Brain pericyte (primary cell): ENCODE data around the gene CCR4.
"Not testable (repeated sequence)": the region's sequence is repeated elsewhere in the genome, so short reads cannot be mapped to it uniquely, and the experiment has no call there.

ENCODE experiments used
- DNase-seq: peaks from one replicate; pipeline ENCODE4 v3.0.0-alpha.2; 2012; ENCODE audit warnings: low read depth, low spot score

CCR4 gene

DNA sequence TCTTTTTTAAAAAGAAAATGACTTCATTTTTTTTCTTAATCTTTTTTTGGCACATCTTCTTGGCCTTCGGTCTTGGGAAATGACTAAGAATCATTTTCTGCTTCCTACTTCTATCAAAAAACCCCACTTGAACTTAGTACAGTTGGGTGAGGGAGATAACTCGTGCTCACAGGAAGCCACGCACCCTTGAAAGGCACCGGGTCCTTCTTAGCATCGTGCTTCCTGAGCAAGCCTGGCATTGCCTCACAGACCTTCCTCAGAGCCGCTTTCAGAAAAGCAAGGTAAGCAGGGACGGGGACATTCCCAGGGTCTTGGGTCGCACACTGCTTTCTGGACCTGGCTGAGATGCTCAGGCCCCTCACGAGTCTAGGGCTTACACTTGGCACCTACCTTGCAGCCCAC lies at the start of gene CCR4:
TSS of gene CCR4 (plus strand) at position 235 of the 402 bp plus-strand sequence. CDS start 1,779 bp downstream, outside the sequence.
- no peak for DNase-seq

GRCh38 chr3:32902887-32903371 lies 48.5 kb upstream of the CCR4 start:
- DNase-seq = not testable (repeated sequence)

GRCh38 chr3:32903953-32904352 lies 47.5 kb upstream of the CCR4 start:
- DNase-seq = no peak

DNA sequence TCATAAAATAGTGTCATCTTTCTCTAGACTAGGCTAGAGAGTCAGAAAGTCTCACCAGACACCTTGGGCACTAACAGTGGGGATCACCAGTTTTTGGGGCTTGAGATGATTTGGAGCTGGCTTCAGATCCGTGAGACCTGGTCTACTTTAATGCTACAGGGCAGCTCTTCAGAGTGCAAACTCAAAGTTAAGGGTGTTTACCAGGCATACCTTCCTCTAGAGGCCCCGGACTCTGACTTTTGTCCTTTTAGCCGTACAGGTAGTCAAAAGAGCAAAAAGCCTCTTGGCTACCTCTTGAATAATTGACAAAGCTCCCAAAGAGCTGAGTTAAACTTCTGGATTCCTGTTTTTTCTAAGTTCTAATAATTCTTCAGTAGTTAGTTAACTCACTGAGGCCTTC lies 41.4 kb upstream of the CCR4 start:
- no peak for DNase-seq

DNA sequence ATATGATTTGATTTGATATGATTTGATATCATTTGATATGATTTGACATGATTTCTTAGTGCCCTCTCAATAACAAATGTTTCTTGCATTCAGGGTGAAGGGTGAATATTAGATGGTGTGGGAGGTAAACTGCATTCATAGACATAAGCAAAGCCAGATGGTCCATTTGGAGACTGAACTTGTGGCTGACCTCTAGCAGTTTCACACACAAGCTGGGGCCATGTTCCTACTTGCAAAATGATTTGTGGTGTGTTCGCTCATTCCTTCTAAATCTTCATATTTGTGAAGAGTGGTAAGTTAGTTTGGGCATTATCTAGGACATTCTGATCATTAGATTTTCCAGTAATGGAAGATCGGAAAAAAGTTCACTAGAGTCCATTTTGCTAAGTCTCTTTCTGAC lies 40.5 kb upstream of the CCR4 start:
- DNase-seq = no peak

DNA sequence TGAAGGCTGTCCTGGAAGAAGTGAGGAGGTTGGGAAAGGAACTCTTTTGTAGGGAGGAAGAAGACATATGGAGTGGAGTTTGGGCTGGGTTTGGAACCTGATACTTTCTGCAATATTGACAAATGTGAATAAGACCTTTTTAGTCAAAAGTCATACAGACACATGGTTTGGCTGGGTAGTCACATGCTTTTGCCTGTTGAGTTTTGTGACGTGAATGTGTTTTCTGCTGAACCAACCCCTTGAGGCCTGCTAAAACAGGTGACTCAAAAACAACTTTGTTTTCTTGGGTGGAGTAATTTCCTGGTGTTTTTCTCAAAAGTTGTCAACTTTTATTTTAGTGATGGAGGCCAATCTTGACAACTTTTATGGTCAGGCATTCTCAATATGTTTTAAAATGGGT lies 39.4 kb upstream of the CCR4 start:
- DNase-seq = no peak

DNA sequence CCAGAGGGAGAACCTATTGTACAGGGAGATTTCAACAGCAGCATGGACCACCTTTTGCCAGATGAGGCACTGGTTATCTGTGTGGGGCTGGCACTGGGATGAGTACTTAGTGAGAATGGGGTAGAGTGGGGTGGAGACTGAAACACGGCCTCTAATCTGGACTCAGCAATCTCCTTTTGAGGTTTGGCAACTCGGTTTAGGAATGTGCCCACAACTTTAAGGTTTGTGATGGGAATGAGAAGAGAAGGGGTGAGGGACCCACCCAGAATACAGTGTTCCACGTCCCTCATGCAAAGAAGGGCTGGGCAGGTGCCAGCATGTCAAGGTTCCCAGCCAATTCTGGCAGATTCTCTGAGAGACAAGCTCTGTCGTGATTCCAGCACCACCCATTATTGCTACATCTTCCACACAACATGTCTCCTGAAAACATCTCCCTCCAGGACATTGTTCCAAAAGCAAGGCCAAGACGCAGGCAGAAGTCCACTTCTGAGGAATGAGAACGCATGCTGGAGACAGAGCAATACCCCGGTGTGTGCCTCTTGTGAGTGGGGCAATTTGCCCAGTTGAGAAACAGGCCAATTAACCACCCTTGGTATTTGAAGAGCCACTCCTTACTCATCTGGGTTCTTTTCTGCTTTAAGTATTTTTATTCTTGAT lies 37.5 kb upstream of the CCR4 start:
- DNase-seq = no peak

DNA sequence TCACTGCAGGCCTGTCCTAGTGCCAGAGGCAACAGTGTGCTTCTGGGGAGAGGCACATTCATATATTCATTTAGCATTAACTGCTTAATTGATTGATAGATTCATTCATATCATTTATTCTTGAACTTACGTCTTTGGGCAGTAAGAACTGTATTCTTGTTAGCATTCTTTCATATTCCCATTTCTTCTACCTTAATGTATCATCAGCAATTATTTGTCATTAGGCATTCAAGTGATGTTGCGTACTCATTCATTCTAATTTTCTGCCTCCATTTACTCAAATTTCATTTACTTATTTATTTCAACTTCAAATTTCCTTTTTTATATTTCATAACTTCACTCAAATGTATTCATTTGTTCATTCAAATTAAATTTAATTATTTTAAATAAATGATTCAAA lies 31.5 kb upstream of the CCR4 start:
- no peak for DNase-seq

DNA sequence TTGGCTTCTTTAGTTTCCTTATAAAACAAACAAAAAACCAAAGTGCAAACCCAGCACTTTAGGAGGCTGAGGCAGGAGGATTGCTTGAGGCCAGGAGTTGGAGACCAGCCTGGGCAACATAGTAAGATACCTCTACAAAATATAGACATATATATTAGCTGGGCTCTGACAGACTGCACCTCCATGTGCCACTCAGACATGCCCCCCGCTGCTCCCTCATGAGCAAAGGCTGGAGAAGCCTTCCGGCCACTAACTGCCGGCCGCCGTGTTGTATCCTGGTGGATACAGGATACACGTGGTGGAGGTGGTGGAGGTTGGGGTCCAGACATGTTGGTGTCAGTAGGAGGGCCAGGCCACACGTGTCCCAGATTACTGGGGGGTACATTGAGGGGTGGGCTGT lies 29.4 kb upstream of the CCR4 start:
- DNase-seq = no peak

- no peak for DNase-seq
Measured at GRCh38 chr3:32930161-32930560, 21.3 kb upstream of the CCR4 start.

DNA sequence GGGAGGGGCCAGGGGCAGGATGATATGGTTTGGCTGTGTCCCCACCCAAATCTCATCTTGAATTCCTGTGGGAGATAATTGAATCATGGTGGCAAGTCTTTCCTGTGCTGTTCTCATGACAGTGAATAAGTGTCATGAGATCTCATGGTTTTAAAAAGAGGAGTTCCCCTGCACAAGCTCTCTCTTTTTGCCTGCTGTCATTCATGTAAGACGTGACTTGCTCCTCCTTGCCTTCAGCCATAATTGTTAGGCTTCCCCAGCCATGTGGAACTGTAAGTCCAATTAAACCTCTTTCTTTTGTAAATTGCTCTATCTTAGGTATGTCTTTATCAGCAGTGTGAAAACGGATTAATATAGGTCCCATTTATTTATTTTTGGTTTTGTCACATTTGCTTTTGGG lies 20.2 kb upstream of the CCR4 start:
- not testable (repeated sequence) for DNase-seq

DNA sequence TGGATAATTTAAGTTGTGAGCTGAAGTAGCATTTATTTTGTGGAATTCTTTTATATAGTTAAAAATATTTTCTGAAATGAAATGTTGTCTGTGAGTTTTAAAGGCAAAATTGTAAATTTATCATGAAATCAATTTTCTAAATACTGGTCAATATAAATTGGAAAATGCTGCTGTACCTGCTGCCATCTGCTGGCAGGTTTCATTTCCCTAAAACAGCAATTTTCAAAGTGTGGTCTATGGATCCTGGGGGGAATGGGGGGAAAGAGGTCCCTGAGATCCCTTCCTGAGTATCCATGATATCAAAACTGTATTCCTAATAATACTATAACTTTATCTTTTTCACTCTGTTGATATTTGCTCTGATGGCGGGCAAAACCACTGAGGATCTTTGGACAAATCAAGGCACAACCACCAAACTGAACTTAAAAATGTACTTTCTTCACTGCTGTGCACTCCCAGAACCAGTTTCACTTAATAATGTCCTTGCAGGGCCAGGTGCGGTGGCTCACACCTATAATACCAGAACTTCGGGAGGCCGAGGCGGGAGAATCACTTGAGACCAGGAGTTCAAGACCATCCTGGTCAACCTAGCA lies 17.2 kb upstream of the CCR4 start:
- DNase-seq = no peak

DNA sequence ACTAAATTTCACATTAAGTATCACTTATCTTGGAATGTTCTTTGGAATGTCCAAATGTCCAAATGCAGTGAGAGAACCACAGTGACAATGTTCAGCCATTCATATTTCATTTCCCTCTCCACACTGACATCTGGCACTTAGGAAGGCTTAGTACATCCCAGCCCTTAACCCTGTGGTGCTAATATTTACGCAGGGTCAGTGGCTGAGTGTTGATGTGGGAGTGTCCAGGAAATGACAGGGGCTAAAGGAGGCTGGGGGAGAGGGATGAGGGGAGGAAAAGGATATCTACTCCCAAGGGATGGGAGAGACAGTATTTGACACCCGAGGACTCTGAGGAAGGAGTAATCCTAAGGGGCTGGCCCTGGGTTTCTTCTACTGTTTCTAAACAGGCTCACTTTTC lies 14.1 kb upstream of the CCR4 start:
- DNase-seq = no peak

- not testable (repeated sequence) for DNase-seq
Measured at GRCh38 chr3:32939531-32940284, 11.7 kb upstream of the CCR4 start.

- DNase-seq = no peak
Measured at GRCh38 chr3:32940726-32941125, 10.7 kb upstream of the CCR4 start.

DNA sequence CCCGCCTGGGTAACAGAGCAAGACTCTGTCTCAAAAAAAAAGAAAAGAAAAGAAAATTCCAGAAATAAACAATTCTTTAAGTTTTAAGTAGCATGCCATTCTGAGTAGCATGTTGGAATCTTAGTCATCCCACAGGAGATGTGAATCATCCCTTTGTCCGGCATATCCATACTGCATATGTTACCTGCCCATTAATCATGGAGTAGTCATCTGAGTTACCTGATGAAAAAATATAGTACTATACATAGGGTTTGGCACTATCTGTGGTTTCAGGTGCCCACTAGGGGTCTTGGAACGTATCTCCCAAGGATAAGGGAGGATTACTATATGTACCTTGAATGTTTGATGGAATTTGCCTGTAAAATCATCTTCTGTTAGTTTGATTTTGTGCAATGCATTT lies 6.3 kb upstream of the CCR4 start:
- no peak for DNase-seq

GRCh38 chr3:32945598-32945997 lies 5.8 kb upstream of the CCR4 start:
- DNase-seq = not testable (repeated sequence)

DNA sequence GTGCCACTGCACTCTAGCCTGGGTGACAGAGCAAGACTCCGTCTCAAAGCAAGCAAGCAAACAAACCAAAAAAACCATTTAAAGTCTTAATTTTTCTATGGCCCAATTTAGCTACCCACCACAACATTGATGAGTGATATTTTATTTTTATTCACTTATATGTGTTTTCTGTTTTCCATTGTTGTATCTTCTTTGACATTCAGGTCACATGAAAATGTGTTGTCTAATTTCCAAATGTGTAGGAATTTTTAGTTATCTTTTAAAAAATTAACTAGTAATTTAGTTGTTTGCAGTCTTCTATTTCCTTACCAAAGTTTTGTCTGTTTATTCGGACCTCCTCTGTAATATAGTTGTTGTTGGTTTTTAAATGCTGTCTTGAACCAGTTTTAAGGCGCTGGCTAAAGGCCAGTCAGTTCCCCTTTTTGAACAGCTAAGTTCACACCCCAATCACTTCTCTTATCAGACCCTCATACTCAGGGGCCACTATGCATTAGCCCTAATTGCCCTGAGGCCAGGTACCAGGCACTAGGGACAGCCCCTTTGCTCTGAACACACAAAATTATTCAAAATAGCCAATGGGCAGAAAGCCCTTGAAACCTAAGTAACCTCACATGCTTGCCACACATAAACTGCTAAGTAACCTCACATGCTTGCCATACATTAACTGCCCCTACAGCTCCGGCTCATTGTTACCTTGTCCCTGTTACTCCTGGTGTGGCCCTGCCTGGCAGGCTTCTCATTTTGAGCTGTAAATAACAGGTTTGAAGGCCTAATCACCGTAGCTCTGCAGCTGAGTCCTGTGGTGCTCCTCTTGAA lies 4.3 kb upstream of the CCR4 start:
- DNase-seq = no peak

DNA sequence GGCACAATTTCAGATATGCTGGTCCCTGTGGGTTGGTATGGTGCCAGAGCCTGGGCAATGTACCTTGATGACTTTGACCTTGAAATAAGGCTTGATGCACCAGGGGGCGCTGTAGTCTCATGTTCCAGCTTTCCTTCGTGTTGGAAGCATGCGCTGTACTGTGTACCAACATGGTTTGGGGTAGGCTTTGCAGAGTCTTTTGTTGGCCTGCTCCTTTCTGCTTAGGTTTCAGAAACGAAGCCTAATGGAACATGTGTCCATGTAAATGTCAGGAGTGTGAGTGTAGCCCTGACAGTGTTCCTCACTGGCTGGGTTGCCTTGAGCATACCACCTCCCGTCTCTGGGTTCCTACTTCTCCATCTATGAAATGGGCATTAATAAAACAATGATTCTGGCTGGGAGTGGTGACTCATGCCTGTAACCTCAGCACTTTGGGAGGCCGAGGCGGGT lies 3.6 kb upstream of the CCR4 start:
- peak; percentile 21 for DNase-seq

- no peak for DNase-seq
Measured at GRCh38 chr3:32948625-32949445, 2.6 kb upstream of the CCR4 start.

- DNase-seq = no peak
Measured at GRCh38 chr3:32950516-32950915, 928 bp upstream of the CCR4 start.
